GM04503 (cell line): ENCODE measurements around the gene BRCA2.
"Not testable (repeated sequence)": the region's sequence is repeated elsewhere in the genome, so short reads cannot be mapped to it uniquely, and the experiment has no call there.

Source experiments
- DNase-seq: peaks from one replicate; pipeline ENCODE4 v3.0.0-alpha.2; 2012; ENCODE audit warnings: low read depth

Gene BRCA2

GRCh38 chr13:32310134-32310706, 5.1 kb upstream of the BRCA2 start:
- no peak for DNase-seq

- DNase-seq: no peak
Measured at GRCh38 chr13:32311188-32311897, 4.0 kb upstream of the BRCA2 start.

GRCh38 chr13:32314271-32315237, 754 bp upstream of the BRCA2 start:
- no peak for DNase-seq

GRCh38 chr13:32316028-32316339, 676 bp downstream of the BRCA2 start:
- no peak for DNase-seq

GRCh38 chr13:32316501-32316900, 1.2 kb downstream of the BRCA2 start:
- no peak for DNase-seq

- DNase-seq: no peak
Measured at GRCh38 chr13:32317716-32318465, 2.6 kb downstream of the BRCA2 start.

GRCh38 chr13:32320528-32320927, 5.2 kb downstream of the BRCA2 start:
- no peak for DNase-seq

GRCh38 chr13:32323912-32324311, 8.6 kb downstream of the BRCA2 start:
- no peak for DNase-seq

GRCh38 chr13:32330441-32330840, 15.1 kb downstream of the BRCA2 start:
- no peak for DNase-seq

GRCh38 chr13:32334671-32335070, 19.4 kb downstream of the BRCA2 start:
- no peak for DNase-seq

GRCh38 chr13:32340914-32341313, 25.6 kb downstream of the BRCA2 start:
- DNase-seq: no peak

GRCh38 chr13:32347651-32348050, 32.3 kb downstream of the BRCA2 start:
- DNase-seq: no peak

GRCh38 chr13:32350839-32351441, 35.6 kb downstream of the BRCA2 start:
- DNase-seq: not testable (repeated sequence)

- no peak for DNase-seq
Measured at GRCh38 chr13:32354040-32354439, 38.7 kb downstream of the BRCA2 start.

- DNase-seq: not testable (repeated sequence)
Measured at GRCh38 chr13:32355935-32356334, 40.6 kb downstream of the BRCA2 start.

GRCh38 chr13:32362574-32362973, 47.3 kb downstream of the BRCA2 start:
- DNase-seq: no peak

- no peak for DNase-seq
Measured at GRCh38 chr13:32370805-32371204, 55.5 kb downstream of the BRCA2 start.

- DNase-seq: no peak
Measured at GRCh38 chr13:32376642-32377415, 61.5 kb downstream of the BRCA2 start.

GRCh38 chr13:32378012-32378411, 62.7 kb downstream of the BRCA2 start:
- DNase-seq: no peak

- no peak for DNase-seq
Measured at GRCh38 chr13:32381539-32381938, 66.2 kb downstream of the BRCA2 start.
